ENCODE results near the gene TLX3. TPM values are rescaled to one million over a fixed set of nuclear protein-coding genes. Genes with fewer than 3 reads are reported as not detected.
"Not testable (repeated sequence)": the region's sequence is repeated elsewhere in the genome, so short reads cannot be mapped to it uniquely, and the experiment has no call there.

The TLX3 gene
- total RNA-seq, 1 donor from 2014 or later: not detected

GRCh38 chr5:171357843-171358242 lies 48.8 kb downstream of the TLX3 start:
- H3K36me3 Mint-ChIP-seq: no peaks in the 10 kb centered on the region
- H3K4me1 Mint-ChIP-seq: no peaks in the 10 kb centered on the region
- H3K4me2 ChIP-seq: no peak overlapping the region
- no peaks in the 10 kb centered on the region for H3F3A ChIP-seq (ENCODE audit: low read depth)
- no peaks in the 10 kb centered on the region for H3K36me3 ChIP-seq
- no peak overlapping the region for H3K27ac ChIP-seq
- H3K9me3 Mint-ChIP-seq: no peaks in the 10 kb centered on the region
- H3K79me2 ChIP-seq (ENCODE audit: low read depth): no peaks in the 10 kb centered on the region
- no peak for DNase-seq (ENCODE audit: low spot score)
- no peaks in the 10 kb centered on the region for H4K20me1 ChIP-seq (ENCODE audit: low read depth)
- no peaks in the 10 kb centered on the region for H3K9me3 ChIP-seq (ENCODE audit: low read depth)
- H3K4me3 Mint-ChIP-seq: no peak overlapping the region
- no peaks in the 10 kb centered on the region for H3K4me1 ChIP-seq
- H3K4me3 ChIP-seq: no peak overlapping the region
- H3K9ac ChIP-seq: no peak overlapping the region
- no peaks in the 10 kb centered on the region for H3K27me3 ChIP-seq
- H2AFZ ChIP-seq (replicated peaks): no peak overlapping the region
- TF ChIP-seq EZH2phosphoT487 (IDR thresholded peaks at IDR 0.05) (no peak), EZH2 (IDR thresholded peaks at IDR 0.05) (no peak), CTCF (IDR thresholded peaks at IDR 0.05) (no peak)
- peaks cover 2% of the 10 kb centered on the region for H3K27me3 Mint-ChIP-seq (ENCODE audit: insufficient read depth, low read depth)
- H3K27ac Mint-ChIP-seq: no peak overlapping the region

- not testable (repeated sequence) for H4K20me1 ChIP-seq (ENCODE audit: low read depth); H3K9me3 ChIP-seq (ENCODE audit: low read depth); H3K36me3 ChIP-seq; DNase-seq (ENCODE audit: low spot score); H3K36me3 Mint-ChIP-seq; H3F3A ChIP-seq (ENCODE audit: low read depth); H3K4me1 ChIP-seq; H3K4me2 ChIP-seq; H2AFZ ChIP-seq (replicated peaks); H3K4me3 Mint-ChIP-seq; H3K27ac ChIP-seq; H3K27me3 ChIP-seq; H3K9ac ChIP-seq; H3K79me2 ChIP-seq (ENCODE audit: low read depth); H3K4me1 Mint-ChIP-seq; H3K9me3 Mint-ChIP-seq; H3K4me3 ChIP-seq; H3K27me3 Mint-ChIP-seq (ENCODE audit: insufficient read depth, low read depth); H3K27ac Mint-ChIP-seq
Measured at GRCh38 chr5:171361151-171361550, 52.1 kb downstream of the TLX3 start.

Small RNA genes lying within 50 kb of the gene (small RNA-seq; reads per million reads assigned to genes)
- gene AC091980.1 (not detected), gene RN7SL339P (not detected)

Other genes with a start within 250 kb of the TLX3 start
- 2,155 and 3,685 TPM in 2 replicates for gene NPM1, start 78.6 kb downstream of the TLX3 start, total RNA-seq (ENCODE audit: low replicate concordance)
- 0.06 and 0.22 TPM in 2 replicates for gene FGF18, start 110.4 kb downstream of the TLX3 start, total RNA-seq (ENCODE audit: low replicate concordance)